Measurements from ENCODE around the gene GUK1. TPM values are rescaled to one million over a fixed set of nuclear protein-coding genes. Genes with fewer than 3 reads are reported as not detected.
"Not testable (repeated sequence)": the region's sequence is repeated elsewhere in the genome, so short reads cannot be mapped to it uniquely, and the experiment has no call there.

Gene GUK1
- total RNA-seq, 1 donor from 2014 or later = 128 TPM

DNA sequence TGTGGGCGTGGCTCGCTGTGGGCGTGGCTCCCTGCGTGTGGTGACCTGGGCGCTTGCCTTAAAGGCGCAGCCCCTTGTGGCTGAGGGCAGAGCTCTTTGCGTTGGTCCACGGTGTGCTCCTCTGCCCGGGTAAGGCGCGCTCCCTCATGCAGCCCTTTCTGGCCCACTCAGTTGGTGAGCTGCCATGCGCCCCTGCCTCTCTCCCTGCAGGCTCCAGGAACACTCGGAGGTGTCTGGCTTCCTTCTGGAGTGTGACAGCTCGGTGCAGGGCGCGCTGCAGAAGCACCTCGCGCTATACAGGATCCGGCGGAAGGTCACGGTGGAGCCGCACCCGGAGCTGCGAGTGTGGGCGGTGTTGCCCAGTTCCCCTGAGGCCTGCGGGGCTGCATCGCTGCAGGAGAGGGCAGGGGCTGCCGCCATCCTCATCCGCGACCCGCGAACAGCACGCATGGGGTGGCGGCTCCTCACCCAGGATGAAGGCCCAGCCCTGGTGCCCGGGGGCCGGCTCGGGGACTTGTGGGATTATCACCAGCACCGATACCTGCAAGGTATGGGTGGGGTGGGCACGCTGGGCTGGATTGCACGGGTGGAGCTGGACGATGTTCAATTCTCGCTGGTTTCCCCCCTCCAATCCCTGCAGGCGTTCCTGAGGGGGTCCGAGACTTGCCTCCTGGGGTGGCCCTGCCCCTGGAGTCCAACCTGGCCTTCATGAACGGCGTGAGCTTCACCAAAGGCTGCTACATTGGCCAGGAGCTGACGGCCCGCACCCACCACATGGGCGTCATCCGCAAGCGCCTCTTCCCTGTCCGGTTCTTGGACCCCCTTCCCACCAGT lies 34.6 kb downstream of the GUK1 start:
- ATAC-seq (peak; percentile 37), DNase-seq (ENCODE audit: low spot score) (no peak)

DNA sequence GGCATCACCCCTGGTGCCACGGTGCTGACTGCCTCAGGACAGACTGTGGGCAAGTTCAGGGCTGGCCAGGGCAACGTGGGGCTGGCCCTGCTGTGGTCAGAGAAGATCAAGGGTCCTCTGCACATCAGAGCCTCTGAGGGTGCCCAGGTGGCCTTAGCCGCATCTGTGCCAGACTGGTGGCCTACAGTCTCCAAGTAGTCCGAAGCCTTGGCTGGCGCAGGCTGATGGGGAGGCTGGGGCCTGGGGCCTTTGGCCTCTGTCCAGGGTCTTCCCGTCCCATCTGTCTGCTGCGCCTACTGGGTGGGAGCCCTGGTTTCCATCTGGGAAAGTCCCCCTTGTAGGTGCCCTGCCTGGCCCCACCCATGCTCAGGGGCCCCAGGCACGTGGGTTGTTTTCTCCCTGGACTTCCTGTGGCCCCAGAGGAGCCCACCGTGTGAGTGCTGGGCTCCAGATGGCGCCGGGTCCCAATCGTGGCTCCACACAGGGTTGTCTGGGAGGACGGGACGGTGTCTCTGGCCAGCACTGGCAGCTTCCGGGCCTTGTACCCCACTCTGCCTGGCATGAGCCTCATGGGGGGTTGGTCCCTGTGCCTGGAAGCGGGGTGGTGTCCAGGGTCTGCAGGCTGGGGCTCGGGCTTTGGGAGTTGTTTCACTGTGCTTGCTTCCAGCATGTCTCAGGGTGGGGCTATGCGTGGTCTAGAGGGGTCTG lies 35.4 kb downstream of the GUK1 start:
- ATAC-seq (no peak), DNase-seq (ENCODE audit: low spot score) (no peak)

DNA sequence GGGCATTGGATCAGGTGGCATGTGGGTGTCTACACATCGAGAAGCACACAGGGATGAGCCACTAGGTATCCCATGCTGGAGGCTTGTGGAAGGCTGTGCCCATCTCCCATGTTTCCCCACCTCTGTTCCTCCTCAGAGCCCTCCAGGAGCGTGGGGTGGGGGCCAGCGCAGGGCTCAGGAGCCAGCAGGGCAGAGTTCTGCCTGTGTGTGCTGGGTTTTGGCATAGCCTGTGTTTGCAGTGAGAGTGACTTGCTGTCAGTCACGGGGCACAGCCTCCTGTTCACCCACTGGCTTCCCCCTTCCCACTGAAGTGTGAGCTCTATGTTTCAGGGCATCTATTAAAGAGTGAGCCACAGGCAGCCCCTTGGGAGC lies 35.9 kb downstream of the GUK1 start:
- DNase-seq (ENCODE audit: low spot score) = no peak

DNA sequence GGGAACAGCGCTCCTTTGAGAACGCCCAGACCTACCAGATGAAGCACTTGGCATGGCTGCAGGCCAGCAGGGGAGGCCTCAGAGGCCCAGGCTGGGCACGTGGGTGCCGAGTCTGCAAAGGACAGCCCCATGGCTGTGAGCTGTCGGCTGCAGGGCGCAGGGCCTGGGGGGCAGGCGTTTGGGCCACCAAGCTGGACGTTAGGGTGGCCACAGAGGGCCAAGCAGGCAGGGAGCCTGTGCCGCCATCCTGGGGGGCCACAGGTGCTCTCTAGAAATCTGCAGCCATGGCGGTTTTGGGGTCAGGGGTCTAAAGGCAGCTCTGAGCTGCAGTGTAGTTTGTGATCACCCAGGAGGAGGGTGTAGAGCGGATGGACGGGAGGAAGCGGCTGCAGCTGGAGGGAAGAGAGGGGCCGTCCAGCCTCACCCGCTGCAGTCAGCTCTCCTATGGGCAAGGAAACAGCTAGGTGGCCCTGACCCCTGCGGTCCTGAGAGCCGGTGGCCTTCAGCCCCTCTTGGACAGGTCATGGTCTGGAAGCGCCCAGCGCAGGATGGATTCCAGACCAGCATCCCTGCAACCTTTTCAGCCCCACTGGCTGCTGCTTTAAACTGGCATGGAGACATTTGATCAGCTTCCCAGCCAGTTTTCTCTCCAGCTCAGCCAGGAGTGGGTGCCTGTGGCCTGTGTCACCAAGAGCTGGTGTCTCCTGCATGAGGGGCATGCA lies 36.5 kb downstream of the GUK1 start:
- ATAC-seq (no peak), DNase-seq (ENCODE audit: low spot score) (no peak)

More for the DNA sequence above, 35.9 kb downstream of the GUK1 start:
- ATAC-seq = no peak

DNA sequence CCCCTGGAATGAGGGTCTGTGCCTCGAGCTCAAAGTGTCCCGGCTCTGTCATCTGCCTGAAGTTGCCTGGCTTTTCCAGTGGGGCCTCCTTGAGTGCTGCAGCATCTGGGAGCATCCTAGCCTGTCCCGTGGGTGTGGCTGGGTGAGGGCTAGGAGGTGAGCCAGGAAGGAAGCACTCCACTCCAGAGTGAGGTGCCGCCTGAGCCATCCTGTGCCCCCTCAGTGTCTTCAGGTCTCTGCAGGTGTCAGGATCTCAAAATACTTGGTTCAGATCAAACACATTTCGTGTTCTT lies 37.0 kb downstream of the GUK1 start:
- ATAC-seq (no peak), DNase-seq (ENCODE audit: low spot score) (no peak)

DNA sequence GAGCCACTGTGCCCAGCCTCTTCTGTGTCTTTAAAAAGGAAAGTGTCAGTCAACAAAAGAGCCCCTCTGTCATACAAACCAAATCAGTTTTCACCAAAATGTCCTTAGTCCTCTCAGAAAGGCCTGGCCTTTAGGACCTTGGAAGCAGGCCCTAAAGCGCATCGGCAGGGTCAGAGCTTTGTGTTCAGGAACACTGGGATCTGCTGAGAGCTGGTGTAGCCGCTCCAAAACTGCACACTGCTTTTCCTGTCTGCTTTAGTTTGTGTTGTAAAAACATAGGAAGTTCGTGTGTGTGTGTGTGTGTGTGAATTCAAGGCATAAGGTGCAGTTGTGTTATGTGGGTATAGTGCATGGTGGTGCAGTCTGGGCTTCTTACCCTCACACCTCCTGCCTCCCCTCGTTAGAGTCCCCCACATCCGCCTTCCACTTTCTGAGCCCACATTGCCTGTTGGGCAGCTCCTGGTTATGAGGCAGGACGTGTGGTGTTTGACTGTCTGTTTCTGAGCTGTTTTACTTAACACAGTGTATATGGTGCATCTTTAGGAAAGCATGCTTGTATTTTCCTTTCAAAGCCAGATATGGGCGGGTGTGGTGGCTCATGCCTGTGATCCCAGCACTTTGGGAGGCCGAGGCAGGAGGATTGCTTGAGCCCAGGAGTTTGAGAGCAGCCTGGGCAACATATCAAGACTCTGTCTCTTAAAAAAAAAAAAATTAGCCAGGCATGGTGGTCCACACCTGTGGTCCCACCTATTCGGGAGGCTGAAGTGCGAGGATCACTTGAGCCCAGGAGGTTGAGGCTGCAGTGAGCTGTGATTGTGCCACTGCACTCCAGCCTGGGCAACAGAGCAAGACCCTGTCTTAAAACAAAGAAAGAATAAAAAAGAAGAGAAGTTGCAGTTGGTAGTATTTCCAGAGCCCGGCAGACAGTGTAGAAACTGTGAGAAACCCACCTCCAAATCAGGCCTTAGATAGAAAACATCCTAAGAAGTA lies 37.9 kb downstream of the GUK1 start:
- DNase-seq (ENCODE audit: low spot score) = no peak

DNA sequence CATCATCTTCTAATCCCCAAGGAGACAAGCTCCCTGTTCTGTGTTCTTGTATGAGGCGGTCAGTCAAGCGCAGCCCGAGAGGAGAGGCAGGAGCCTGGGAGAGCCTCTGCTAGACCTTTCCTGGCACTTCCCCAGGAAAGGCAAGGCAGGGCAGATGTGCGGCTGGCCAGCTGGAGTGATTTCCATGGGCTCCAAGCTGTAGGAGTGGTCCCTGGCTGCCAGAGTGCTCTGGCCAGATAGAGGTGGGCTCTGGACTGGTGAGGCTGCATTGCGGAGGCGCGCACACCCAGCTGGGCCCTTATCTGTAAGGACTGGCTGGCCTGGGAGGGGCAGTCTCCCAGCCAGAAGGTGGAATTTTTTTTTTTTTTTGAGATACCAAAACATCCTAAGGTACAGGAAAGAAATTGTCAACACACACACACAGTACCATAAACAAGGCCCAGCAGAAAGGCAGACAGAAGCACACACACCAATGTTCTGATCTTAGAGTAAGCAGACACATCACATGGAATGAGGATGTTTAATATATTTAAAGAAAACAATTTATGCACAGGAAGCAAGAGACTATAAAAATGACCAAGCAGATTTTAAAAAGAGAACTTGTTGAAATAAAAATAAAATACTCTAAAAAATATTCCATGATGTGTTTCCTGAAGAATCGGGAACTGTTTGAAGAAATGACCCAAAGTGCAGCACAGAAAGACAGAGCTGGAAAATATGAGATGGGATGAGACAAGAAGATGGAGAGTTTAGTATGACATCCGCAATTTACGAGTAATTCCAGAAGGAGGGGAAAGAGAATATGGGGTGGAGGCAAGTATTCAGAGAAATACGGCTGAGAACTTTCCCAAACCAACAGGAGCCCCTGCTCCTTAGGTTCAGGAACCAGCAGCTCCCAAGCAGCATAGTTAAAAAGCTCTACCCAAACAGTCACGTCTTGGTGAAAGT lies 38.9 kb downstream of the GUK1 start:
- DNase-seq (ENCODE audit: low spot score) (no peak), ATAC-seq (no peak)

More for the DNA sequence above, 37.9 kb downstream of the GUK1 start:
- no peak for ATAC-seq

DNA sequence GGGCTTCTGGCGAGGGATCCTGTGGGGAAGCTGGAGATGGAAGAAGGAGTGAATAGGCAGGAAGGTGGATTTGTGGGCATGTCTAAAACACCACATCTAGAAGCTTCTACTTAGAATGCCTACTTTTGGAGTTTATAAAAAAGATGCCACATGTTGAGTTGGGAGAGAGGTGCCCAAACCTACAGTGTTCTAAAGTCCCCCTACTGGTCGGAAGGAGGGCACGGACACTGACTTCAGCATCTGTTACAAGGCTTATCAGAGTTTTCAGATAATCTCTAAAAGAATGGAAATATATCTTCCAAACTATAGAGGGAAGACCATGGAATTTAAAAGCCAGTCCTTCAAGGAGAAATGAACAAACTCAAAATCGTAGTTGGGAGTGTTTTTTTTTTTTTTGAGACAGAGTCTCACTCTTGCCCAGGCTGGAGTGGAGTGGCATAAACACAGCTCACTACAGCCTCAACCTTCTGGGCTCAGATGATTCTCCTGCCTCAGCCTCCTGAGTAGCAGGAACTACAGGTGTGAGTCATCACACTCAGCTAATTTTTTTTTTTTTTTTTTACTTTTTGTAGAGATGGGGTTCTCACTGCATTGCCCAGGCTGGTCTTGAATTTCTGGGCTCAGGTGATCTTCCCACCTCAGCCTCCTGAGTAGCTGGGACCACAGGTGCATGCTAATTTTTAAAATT lies 40.3 kb downstream of the GUK1 start:
- no peak for DNase-seq (ENCODE audit: low spot score)
- peak; percentile 27 for ATAC-seq

DNA sequence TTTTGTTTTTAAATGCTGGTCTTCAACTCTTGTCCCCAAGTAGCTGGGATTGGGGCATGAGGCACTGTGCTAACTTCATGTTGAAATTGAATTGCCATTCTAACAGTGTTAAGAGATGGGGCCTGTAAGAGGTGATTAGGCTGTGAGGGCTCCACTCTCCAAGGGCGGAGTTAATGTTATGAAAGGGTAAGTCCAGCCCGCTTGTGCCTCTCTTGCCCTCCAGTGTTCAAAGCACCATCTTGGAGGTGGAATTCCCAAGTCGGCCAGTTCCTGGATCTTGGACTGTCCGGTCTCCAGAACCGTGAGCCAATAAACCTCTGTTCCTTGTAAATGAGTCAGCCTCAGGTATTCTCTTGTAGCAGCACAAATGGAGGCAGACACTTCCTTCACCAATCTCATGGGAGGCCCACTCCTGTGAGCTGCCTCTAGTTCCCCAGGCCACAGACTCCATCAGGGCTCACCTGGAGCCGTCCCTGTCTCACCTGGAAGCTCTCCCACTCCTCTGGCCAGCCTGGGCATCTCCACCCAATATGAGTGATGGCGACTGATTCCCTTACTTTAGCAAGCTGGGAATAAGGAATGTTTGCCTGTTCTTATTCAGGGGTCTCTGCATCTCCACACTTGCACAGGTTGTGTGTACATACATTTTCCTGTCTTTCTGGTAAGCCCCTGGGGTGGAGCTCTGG lies 41.0 kb downstream of the GUK1 start:
- no peak for DNase-seq (ENCODE audit: low spot score)
- ATAC-seq = no peak

DNA sequence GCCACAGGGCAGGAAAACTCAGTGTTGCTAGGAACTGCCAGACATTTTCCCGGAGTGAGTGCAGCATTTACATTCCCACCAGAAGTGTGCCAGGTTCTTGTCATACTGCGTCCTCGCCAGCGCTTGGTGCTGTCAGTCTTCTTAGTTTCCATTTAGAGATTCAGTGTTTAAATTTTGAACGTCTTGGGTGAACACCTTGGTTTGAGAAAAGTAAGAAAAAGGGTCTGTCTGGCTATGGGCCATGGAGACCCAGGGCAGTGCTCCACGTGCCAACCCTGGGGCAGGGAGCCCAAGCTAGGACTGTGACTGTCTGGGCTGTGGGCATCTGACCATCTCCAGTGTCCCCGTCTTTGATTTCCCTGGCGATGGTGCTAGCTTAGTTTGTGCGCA lies 41.6 kb downstream of the GUK1 start:
- ATAC-seq (no peak), DNase-seq (ENCODE audit: low spot score) (no peak)

DNA sequence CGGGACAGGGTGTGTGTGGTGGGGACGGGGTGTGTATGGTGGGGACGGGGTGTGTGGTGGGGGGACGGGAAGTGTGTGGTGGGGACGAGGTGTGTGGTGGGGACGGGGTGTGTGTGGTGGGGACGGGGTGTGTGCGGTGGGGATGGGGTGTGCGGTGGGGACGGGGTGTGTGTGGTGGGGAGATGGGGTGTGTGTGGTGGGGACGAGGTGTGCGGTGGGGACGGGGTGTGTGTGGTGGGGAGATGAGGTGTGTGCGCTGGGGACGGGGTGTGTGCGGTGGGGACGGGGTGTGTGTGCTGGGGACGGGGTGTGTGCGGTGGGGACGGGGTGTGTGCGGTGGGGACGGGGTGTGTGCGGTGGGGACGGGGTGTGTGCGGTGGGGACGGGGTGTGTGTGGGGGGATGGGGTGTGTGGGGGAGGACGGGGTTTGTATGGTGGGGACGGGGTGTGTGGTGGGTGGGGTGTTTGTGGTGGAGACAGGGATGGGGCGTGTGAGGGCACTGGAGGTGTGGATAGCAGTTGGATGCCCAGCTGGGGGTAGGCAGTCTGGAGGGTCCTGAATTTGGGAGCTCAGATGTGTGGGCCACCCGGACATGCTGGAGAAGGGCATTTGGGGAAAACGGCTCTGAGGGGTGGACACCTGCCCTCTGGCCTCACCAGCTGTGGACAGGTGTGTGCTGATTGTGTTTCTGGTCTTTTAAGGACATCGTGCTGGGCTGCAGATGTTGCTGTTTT lies 42.4 kb downstream of the GUK1 start:
- DNase-seq (ENCODE audit: low spot score) (no peak), ATAC-seq (no peak)

DNA sequence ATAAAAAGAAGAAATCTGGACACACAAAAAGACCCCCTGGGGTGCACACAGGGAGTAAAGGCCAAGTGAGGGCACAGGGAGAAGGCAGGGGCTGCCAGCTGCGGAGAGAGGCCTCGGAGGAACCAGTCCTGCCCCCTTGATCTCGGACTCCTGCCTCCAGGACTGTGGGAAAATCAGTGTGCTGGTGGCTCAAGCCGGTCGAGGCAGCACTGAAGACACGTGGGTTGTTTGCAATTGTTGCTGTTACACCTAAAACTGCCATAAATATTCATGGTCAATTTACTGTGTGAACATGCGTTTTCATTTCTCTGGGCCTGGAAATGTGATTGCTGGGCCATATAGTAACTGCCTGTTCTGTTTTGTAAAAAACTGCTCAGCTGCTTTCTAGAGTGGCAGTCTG lies 44.1 kb downstream of the GUK1 start:
- DNase-seq (ENCODE audit: low spot score) (no peak), ATAC-seq (no peak)

DNA sequence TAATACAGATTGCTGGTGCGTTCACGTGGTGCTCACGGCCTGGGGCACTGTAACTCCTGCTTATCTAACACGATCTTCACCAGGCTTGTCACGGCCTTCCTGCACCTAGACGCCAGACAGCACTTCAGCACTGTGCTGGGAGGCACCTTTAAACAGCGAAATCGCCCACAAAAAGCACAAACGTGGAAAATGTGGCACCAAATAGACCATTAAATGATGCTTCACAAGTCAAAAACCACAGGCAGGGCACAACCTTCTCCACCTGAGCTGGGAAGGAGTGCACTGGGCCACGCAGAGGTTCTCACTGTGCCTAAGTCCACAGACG lies 45.5 kb downstream of the GUK1 start:
- ATAC-seq (no peak), DNase-seq (ENCODE audit: low spot score) (no peak)

DNA sequence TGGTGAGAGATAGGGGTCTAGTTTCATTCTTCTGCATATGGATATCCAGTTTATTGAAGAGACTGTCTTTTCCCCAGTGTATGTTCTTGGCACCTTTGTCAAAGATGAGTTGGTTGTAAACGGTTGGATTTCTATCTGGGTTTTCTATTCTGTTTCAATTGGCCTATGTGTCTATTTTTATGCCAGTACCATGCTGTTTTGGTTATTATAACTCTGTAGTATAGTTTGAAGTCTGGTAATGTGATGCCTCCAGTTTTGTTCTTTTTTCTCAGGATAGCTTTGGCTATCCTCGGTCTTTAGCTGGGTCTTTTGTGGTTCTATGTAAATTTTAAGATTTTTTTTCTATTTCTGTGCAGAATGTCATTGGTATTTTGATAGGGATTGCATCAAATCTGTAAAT lies 48.2 kb downstream of the GUK1 start:
- ATAC-seq; DNase-seq (ENCODE audit: low spot score): not testable (repeated sequence)

DNA sequence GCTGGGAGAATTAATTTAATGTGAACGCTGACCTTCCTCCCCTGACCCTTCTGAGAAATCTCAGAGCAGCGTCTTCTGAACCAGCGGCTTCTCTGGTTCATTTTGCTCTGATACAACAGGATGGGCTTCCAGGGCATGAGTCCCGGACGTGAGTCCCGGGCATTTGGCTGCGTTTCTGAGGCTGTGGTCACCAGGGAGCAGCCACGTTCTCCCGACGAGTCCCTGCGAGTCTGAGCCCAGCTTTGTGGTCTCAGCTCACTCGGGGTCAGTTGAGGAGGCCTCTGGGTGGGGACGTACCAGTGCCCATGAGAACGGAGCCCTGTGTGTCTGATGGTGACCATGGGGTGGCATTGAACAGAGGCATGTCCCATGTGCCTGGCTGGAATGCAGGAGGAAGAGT lies 50.1 kb downstream of the GUK1 start:
- ATAC-seq = no peak
- DNase-seq (ENCODE audit: low spot score) = no peak

DNA sequence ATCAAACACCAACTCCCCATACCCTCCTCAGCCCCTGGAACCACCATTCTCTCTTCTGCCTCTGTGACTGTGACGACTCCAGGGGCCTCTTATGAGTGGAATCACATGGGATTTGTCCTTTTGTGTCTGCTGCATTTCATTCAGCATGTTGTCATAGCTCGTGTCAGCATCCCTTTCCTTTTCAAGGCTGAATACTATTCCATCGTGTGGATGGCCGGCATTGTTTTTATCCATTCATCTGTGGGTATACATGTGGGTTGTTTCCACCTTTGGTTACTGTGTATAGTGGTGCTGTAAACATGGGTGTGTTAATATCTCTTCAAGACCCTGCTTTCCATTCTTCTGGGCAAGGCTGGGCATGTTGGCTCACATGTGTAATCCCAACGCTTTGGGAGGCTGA lies 50.7 kb downstream of the GUK1 start:
- DNase-seq (ENCODE audit: low spot score) = no peak
- ATAC-seq = no peak

DNA sequence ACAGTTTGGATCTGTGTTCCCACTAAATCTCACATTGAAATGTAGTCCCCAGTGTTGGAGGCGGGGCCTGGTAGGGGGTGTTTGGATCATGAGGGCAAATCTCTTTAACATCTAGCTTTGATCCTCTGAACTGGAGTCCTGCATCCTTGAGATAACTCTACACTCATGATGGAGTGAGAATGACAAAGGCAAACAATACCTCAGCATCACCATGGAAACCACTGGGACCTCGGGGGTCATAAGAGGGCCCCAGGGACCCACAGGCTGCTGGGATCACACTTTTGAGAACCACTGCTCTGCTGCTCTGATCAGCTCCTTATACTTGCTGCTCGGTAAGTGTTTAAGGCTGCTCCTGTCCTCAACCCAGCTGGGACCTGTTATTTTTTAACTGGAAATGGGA lies 54.4 kb downstream of the GUK1 start:
- no peak for ATAC-seq
- no peak for DNase-seq (ENCODE audit: low spot score)
